IPS DF 4.7 (cell line): ENCODE results near the gene WDR70.
"Not testable (repeated sequence)": the region's sequence is repeated elsewhere in the genome, so short reads cannot be mapped to it uniquely, and the experiment has no call there.

ENCODE experiments used
- DNase-seq: peaks from one replicate; pipeline ENCODE4 v3.0.0-alpha.2; 2013; ENCODE audit warnings: low spot score; ENCODE audit errors: extremely low read depth

The WDR70 gene

DNA sequence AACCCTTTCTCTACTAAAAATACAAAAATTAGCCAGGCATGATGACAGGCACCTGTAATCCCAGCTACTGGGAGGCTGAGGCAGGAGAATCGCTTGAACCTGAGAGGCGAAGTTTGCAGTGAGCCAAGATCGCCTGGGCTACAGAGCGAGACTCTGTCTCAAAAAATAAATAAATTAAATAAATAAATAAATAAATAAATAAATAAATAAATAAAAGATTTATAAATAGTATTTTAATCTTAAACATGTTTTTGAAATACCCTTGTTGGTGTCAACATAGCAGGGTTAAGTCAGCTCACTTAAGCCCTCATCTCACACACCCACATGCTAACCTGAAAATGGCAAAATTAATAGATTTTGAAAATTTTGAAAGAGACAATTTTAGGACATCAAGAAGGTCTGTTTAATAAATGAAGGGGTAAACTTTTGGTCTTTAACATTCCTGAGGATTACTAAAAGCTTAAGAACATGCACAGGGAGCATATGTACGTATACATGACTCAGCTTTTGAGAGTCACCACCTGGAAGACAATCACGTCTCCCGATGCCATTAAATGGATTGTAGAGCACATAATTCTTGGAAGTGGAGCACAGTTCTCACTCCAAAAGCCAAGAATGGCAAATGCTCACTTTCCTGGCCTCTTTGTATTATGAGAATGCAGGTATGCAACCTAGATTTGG lies 258.2 kb downstream of the WDR70 start:
- no peak for DNase-seq

DNA sequence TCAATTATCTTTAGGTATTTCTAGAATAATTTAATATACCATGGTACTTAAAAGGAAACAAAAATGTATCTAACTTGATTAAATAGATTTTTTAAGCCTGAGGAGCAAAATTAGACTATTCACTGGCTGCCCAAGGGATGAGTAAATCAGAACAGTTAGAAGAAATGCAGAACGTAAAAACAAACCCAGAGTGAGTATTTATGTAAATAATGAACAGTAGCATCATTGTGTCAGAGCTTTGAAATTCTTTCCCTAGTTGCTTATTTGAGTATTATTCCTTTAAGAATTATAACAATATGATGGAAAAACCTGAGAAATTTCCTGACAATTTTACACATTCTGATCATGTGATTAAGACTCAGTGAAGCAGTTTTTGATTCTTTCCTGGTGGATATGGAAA lies 259.8 kb downstream of the WDR70 start:
- DNase-seq, result no peak

DNA sequence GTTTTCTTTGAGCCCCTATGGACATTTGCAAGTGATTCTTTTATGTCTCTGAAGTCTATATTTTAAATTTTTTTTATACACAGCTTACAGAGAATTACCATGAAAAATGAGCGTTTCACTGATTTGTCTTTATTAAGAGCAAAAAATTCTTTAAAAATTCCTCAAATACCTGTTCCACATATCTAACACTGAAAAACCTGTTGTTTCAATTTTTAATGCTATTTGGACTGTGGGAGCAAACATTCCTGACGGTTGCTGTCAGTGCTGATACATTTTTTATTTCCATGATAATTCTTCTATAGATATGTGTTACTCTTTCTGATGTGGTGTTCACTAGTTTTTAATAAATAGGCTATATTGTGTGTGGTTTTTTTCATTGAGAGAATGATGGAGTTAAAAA lies 261.0 kb downstream of the WDR70 start:
- no peak for DNase-seq

DNA sequence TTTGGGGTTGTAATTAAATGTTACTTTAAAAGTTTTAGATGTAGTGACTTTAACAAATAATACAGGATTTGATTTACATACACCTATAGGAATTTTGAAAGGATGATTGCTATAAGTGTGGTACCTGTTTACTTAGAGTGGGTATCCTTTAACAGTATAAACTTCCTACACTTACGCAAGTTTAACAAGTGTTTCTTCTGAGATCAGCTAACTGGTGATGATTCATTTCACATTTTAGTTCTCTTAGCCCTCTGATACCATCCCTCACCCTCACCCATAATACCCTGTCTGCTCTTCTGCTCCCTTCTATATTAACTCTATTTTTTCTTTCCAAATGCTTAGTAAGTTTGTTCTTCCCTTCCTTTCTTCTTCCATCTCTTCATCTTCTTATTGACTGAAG lies 262.8 kb downstream of the WDR70 start:
- DNase-seq, result no peak

DNA sequence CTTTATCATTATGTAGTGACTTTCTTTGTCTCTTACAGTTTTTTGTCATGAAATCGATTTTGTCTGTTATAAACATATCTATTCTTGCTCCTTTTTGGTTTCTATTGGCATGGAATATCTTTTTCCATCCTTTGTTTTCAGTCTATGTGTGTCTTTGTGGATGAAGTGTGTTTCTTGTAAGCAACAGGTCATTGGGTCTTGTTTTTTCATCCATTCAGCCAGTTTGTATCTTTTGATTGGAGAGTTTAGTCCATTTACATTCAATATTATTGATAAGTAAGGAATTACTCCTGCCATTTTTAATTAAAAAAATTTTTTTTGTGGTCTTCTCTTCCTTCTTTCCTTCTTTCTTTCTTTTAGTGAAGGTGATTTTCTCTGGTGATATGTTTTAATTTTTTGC lies 266.6 kb downstream of the WDR70 start:
- no peak for DNase-seq

DNA sequence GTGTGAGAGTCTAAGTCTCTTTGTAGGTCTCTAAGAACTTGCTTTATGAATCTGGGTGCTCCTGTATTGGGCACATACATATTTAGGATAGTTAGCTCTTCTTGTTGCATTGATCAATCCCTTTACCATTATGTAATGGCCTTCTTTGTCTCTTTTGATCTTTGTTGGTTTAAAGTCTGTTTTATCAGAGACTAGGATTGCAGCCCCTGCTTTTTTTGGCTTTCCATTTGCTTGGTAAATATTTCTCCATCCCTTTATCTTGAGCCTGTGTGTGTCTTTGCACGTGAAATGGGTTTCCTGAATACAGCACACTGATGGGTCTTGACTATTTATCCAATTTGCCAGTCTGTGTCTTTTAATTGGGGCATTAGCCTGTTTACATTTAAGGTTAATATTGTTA lies 275.4 kb downstream of the WDR70 start:
- DNase-seq, result not testable (repeated sequence)

DNA sequence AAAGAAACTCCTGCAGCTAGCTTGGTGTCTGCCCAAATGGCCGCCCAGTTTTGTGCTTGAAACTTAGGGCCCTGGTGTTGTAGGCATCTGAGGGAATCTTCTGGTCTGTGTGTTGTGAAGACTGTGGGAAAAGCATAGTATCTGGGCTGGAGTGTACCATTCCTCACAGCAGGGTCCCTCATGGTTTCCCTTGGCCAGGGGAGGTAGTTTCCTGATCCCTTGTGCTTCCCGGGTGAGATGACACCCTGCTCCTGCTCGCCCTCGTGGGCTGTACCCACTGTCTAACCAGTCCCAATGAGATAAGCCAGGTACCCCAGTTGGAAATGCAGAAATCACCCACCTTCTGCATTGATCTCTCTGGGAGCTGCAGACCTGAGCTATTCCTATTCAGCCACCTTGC lies 277.9 kb downstream of the WDR70 start:
- DNase-seq, result no peak

DNA sequence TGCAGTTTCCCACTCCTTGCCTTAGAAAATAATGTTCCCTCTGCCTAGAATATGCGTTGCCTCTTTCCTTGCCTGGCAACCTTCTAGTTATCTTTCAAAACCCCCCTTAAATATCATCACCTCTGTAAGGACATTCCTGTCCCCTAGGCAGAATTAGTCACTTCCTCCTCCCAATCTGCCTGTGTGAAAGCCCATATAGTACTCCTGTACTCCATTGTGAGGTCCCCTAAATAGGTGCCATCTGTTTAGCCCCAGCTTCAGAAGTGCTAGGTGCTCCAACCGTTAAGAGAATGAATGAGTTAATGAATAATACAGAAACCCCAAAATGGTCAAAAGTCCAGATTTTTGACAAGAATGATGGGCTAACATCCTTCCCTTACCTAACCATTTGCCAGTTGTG lies 279.3 kb downstream of the WDR70 start:
- no peak for DNase-seq

DNA sequence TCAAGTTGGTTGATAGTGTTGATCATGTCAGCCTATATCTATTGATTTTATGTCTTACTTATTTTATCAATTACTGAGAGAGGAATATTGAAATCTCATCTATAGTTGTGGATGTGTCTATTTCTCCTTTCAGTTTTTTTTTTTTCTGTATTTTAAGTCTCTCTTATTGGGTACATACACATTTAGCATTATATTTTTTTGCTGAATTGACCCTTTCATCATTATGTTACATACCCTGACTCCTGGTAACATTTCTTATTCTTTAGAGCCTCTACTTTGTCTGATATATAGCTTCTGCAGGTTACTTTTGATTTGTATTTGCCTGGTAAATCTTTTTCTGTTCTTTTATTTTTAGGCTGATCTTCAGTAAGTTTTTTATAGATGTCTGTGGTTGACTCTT lies 281.2 kb downstream of the WDR70 start:
- no peak for DNase-seq

DNA sequence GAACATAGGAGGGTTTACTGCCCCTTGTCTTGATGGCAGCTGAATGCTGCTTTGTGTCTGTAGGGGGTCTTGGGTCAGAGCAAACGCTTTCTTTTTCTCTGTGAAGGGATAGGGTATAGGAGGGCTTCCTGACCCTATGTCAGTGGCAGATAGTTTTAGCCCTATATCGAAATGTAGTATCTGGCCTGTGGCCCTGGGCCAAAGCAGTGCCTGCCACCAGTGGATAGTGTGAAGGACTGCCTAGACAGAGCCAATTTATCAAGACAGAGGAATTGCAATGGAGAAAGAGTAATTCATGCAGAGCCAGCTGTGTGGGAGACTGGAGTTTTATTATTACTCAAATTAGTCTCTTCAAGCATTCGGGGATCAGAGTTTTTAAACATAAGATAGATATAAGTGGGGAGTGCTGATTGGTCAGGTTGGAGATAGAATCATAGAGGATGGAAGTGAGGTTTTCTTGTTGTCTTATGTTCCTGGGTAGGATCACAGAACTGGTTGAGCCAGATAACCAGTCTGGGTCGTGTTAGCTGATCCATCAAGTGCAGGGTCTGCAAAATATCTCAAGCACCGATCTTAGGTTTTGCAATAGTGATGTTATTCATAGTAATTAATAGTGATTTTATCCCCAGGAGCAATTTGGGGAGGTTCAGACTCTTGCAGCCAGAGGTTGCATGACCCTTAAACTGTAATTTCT lies 282.3 kb downstream of the WDR70 start:
- no peak for DNase-seq

DNA sequence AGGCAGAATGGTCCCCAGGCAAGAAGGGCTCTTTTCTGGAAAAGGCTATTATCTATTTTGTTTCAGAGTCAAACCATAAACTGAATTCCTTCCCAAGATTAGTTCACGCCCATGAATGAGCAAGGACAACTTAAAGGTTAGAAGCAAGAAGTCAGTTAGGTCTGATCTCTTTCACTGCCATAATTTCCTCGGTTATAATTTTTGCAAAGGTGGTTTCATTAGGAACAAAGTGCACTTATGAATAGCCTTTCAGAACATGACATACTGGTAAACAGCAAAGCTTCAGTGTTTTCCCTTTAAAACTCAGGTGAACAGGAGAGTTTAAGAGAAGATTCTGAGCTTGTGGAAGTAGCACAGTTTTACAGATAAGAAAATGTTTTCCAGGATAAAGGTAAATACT lies 282.8 kb downstream of the WDR70 start:
- no peak for DNase-seq

DNA sequence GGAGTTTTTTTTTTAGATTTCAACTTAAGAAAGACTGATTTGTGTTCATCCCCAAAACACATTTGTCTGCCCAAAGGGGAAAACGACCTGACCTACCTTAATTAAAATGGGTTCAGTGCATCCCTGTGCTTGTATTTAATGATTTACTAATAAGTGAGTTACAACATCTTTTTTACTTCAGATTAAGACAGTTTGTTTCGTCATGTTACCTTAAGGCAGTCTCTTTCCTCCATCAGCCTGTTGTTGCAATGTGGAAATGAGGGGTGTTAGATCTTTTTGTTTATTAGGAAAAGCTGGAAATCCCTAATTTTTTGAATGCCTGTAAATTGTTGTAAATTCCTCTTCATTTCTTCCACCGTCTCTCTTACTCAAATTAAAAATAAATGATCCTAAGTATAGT lies 283.2 kb downstream of the WDR70 start:
- DNase-seq, result no peak

DNA sequence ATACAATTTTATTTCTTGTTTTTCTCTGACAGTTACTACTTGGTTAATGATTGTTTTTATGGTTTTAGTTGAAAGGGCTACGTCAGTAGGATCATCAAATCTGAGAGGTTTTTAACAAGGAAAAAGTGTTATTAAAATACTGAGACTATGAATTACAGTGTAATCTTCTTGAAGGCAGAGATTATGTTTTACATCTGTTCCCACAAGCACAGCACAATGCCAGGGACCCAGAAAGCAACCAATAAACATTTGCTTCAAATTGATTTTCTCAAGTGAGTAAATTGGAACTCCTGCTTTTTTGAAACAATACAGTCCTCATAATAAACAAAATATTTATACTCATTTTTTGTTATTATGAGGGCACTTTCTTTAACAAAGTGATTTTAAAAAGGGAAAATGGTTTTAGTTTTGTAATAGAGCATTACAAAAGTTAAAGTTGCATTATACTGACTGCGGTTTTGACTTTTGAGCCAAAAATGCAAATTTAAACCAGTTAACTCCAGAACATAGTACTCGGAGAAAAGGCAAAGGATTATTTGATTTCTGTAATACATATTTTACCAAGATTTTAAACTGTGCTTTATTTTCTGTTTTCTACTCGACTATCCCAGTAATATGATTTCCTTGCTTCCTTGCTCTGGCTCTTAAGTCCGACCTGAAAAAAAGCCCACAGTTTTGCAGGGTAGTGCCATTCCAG lies 283.8 kb downstream of the WDR70 start:
- no peak for DNase-seq

DNA sequence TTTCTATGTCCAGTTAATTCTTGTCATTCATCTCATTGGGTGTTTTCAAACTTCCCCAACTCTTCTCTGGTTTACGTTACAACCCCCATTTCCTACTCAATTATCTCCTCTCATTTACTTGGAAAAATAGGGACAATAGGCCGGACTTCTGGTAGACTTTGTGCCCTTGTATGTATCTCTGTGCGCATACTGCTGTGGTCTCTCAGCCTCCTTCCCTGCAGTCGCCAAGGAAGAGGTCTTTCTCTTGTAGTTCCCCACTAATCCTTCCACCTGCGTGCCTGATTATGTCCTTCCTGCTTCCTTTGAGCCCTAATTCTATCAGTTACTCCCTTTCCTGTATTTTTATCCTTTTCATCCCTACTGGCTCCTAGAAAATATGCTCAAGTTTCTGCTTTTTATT lies 284.4 kb downstream of the WDR70 start:
- no peak for DNase-seq

DNA sequence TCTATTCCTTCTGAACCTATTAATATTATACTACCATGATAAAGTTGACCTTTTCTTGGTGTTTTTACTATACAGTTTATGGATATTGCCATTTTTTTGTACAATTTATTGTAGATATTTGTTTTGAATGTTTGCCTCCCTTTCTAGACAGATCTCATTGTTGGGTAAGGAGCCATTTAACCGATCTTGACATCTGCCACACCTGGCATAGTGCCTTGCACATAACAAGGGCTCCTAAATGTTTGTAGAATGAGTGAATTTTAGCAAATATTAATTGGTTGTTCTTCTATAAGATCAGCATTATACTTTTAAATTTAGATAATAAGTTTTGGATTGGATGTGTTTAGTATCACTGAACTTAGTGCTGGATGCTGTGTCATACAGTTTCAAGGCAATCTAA lies 285.4 kb downstream of the WDR70 start:
- no peak for DNase-seq

DNA sequence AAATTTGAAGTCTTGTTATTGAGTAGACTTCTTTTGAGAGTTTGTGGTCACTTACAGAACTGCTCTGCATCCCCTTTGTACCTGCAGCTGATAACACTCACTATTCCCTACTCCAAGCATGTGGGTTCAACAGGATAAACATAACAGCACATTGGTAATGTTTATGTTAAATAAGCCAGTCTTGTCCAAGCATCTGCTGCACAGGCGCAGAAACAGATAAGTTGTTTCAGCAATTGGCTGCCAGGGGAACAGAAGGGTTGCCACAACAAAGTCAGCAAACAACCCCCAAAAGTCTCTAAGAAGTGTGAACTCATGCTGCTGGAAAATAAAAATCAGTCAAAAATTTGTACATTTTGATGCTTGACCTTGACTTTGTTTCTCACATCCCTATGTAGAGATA lies 286.2 kb downstream of the WDR70 start:
- no peak for DNase-seq

DNA sequence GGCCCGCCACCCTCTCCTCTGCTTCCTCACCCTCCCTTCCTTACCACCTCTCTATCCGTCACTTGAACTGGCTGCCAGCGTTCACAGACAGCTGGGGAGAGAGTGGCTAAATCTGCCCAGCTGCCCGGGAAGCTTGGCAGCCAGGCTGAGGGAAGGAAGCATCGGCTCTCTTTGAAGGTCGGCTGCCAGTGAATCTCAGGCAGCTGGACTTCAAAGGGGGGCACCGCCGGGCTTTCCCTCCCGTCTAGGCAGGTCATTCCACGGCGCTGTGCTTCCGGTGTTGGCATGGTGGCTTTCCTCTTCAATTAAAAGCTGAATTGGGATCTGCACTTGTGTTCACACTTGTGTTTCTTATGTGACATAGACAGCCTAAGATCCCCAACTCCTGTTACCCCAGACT lies 286.8 kb downstream of the WDR70 start:
- no peak for DNase-seq

DNA sequence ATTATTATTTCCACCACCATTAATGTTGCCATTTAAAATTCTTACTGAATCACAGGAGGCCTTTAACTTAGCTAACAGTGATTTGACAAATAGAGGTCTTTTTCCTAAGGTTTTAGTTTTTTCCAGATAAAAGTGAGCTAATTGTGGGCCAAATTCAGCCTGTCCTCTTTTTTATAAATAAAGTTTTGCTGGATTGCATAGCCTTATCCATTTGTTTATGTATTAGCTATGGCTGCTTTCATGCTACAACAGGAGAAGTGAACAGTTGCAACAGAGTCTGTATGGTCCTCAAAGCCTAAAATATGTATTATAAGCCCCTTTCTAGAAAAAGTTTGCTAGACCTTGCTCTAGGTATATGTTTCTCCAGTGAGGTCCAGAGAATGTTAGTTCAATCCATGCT lies 288.3 kb downstream of the WDR70 start:
- DNase-seq, result no peak

DNA sequence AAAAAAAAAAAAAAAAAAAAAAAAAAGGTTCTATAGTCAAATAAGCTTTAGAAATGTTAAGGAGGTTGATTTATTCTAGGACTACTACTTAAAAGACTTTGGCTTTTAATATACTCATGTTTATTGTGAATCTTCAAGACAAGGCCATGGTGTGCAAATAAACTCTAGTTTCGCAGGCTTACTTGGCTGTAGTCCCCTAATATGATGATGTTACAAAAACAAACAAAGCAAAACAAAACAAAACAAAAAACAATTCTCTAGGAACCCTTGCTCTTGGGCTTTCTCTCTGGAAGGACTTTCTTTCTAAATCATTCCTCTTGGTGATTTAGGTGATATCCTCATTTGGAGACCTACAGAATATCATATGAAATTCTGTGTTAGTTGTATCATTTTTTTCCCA lies 288.7 kb downstream of the WDR70 start:
- no peak for DNase-seq

DNA sequence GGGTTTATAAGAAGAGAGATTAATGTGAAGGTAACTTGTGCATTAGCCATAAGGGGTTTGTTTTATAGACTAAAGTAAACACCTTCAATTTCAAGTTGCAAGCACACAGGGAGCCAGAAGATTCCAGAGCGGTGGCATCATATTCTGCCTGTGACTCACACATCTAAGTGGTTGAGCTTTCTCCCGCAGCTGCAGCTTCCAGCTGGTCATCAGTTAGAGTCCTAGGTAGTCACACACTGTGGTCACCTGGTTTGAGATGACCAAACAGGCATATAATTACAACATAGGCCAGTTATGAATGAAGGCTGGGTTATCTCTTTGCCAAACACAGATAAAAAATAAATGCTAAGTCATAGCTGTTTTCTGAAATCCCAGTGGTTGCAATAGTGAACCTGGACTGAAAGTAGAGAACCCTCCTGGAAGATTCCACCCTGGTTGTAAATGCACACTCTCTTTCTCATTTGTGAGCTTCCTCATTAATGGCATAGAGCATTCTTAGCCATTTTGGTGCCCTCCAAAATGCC lies 289.5 kb downstream of the WDR70 start:
- DNase-seq, result no peak

DNA sequence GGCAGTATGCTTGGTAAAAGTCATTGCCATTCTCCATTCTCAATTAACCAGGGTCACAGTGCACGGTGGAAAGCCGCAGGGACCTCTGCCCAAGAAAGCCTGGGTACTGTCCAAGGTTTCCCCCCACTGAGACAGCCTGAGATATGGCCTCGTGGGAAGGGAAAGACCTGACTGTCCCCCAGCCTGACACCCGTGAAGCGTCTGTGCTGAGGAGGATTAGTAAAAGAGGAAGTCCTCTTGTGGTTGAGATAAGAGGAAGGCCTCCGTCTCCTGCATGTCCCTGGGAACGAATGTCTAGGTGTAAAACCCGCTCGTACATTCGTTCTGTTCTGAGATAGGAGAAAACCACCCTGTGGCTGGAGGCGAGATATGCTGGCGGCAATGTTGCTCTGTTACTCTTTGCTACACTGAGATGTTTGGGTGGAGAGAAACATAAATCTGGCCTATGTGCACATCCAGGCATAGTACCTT lies 293.0 kb downstream of the WDR70 start:
- not testable (repeated sequence) for DNase-seq

DNA sequence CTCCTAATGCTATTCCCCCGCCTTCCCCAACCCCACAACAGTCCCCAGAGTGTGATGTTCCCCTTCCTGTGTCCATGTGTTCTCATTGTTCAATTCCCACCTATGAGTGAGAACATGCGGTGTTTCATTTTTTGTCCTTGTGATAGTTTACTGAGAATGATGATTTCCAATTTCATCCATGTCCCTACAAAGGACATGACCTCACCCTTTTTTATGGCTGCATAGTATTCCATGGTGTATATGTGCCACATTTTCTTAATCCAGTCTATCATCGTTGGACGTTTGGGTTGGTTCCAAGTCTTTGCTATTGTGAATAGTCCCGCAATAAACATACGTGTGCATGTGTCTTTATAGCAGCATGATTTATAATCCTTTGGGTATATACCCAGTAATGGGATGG lies 295.2 kb downstream of the WDR70 start:
- not testable (repeated sequence) for DNase-seq
